Parietal lobe (tissue), 1 donor: Measurements from ENCODE around the gene MIER3. TPM values are rescaled to one million over a fixed set of nuclear protein-coding genes. Genes with fewer than 3 reads are reported as not detected.

Experiments used
- total RNA-seq: library from RNA; depleted of rRNA; stranded (reverse); fragments of >200 nt; gene quantifications from one replicate; pipeline ENCODE4 v1.2.3, GENCODE V29; 2014

Gene MIER3
- 37.2 TPM for total RNA-seq

DNA sequence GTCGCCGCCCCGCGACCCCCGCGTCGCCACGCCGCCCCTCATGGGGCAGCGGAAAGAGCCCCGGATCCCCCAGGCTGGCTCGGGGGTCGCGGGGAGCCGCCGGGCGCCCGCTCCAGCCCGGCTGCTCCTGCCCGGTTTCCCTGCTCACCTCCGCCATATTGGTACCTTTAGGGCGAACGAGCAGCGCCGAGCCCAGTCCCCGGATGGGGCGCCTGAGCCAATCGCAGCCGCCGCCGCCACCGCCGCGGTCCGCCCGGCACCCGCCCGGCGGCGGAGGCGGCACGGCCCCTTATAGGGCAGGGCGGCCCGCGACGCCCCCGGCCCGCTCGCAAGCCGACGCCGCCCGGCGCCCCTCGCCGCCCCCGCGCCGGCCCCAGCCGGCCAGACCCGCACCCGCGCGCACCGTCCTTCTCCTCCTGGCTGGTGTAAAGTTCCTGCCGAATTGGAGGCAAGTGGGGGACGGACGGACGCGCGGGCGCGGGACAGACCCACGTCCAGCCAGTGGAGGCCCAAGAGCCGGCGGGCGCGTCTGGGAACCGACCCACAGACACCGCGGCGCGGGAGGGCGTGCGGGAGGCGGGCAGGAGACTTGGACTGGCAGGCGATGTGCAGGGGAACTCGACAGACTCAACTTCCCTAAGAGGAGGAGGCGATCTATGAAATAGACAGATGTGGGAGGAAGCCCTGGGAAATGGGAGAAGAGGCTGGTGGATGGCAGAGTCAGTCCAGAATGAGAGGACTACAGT is at the start of gene MIER3:
Gene MIER3, minus strand, starts transcription at position 178 of the 746 bp plus-strand sequence. Its CDS starts 21 bp downstream, at position 157.

GRCh38 chr5:56909294-56910209 is 42.4 kb downstream of the MIER3 start, which contains the start of gene SETD9:
Gene SETD9, plus strand, starts transcription at chr5:56909596. Its CDS starts 50 bp downstream, at chr5:56909646.

Other genes with a start within 250 kb of the MIER3 start
- 18.5 TPM for gene MAP3K1, start 136.6 kb downstream of the MIER3 start, total RNA-seq
- gene SETD9, start 42.5 kb downstream of the MIER3 start, total RNA-seq, result 2.2 TPM
- gene GPBP1, start 221.9 kb upstream of the MIER3 start, total RNA-seq, result 144 TPM